ENCODE results near the gene SLC25A1.

Gene SLC25A1

GRCh38 chr22:19126309-19127273, 51.9 kb downstream of the SLC25A1 start:
- Histone ChIP-seq H4K20me1 (ENCODE audit: insufficient read depth, low read length) (peaks cover 1% of the 10 kb centered on the region; the same call in 1 of the 2 replicates), H3K4me2 (ENCODE audit: low read length) (no peak overlapping the region), H3K4me1 (ENCODE audit: low read length) (peaks cover 5% of the 10 kb centered on the region), H3K27ac (ENCODE audit: low read length) (no peak overlapping the region), H3K36me3 (replicated peaks; ENCODE audit: low read depth, low read length) (no peaks in the 10 kb centered on the region), H3K9ac (ENCODE audit: low read length) (no peak overlapping the region), H2AFZ (ENCODE audit: low read depth, low read length) (no peak overlapping the region), H3K27me3 (ENCODE audit: low read depth, low read length) (no peaks in the 10 kb centered on the region), H3K9me3 (ENCODE audit: insufficient read depth, low read length) (no peaks in the 10 kb centered on the region), H3K4me3 (ENCODE audit: low read length) (no peak overlapping the region), H3K79me2 (ENCODE audit: low read length) (peaks cover 6% of the 10 kb centered on the region)
- no peak for TF ChIP-seq EZH2phosphoT487 (IDR thresholded peaks at IDR 0.05; ENCODE audit: low read depth)
- no peak for TF ChIP-seq CTCF (IDR thresholded peaks at IDR 0.05; ENCODE audit: low read depth, low read length)
